HG02938 (cell line): ENCODE measurements around the gene ANKRD1.

Experiments
- ATAC-seq: cut with Tn5 transposase; IDR thresholded peaks from one replicate; pipeline ENCODE4 v1.9.1; 2021; ENCODE audit warnings: mild to moderate bottlenecking, moderate library complexity; ENCODE audit not compliant: unreplicated experiment

Gene ANKRD1

GRCh38 chr10:90936276-90936659, 15.4 kb upstream of the ANKRD1 start:
- ATAC-seq = no peak

GRCh38 chr10:90935581-90936275, 14.8 kb upstream of the ANKRD1 start:
- ATAC-seq = no peak

DNA sequence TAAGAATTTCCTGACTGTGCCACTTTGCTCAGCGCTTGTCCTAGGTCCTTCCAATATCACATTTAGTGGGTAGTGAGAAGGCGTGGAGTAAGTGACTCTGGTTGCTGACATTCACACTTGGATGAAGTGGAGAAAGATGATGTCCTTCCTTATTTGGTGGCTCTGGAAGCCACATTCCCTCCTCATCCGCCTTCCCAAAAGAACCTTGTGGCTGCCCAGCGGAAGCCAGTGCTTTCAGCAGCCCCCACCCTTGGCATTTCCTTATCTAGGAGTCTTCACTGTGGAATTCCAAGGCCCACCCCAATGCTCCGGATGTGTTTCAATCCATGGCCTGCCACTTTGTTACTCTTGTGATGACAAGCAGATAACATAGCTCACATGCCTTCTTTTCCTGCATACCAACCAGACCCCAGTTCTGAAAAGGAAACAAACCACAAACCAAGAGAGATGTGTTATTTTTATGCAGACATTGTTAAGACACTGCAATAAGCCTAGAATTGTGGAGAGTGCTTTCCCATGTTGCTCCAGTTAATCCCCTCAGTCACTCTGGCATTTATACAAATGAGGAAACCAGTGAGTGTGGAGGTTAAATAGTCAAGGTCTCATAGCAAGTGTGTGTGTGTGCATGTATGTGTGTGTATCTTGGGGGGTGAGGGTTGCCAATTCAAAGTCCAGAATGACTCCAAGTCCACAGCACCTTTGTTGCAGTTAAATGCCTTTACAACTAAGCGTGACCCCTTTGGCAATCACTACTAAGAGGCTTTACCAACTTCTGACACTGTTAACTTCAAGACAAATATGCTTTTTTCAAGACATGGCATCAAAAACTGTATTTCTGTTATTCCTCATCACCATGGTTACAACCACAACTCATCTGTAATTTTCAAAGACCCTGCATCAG, 10.3 kb upstream of the ANKRD1 start:
- ATAC-seq = no peak

DNA sequence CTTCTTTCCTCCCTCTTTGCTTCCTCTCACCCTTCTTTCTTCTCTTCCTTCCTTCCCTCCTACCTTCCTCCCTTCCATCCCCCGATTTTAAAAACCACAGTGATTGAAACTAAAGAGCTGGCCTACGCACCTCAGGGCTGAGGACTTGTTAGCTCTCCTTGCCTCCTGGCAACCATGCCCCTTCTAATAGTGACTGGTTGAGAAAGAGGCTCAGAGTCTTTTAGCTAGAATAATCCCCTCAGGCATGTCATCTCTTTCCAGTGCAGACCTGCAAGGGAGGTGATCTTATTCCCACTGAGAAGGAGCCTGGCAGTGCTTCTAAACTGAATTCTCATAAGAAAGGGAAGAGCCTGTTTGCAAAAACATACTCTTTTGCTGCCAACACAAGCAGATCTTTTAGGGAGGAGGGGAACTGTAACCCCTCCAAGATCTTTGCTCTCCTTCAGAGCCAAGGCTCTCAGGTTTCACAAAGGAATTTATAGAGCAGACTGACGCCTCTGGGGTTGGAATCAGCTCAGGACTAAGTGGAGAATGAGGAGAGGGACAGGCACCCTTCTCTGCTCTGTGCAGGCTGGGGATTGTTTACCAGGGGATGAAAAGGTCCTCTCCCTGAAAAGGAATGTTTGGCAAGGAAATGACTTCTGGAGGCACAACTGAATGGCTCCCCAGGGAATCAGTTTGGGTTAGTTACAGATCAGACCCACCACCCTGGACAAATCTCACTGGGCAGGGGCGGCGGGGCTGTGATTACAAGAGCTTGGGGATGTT, 9.4 kb upstream of the ANKRD1 start:
- no peak for ATAC-seq

GRCh38 chr10:90929179-90929578, 8.3 kb upstream of the ANKRD1 start:
- ATAC-seq = no peak

- ATAC-seq = no peak
These were observed 6.4 kb upstream of the ANKRD1 start for GRCh38 chr10:90927293-90927692.

- ATAC-seq = no peak
These were observed 4.5 kb upstream of the ANKRD1 start for GRCh38 chr10:90925079-90926029.

DNA sequence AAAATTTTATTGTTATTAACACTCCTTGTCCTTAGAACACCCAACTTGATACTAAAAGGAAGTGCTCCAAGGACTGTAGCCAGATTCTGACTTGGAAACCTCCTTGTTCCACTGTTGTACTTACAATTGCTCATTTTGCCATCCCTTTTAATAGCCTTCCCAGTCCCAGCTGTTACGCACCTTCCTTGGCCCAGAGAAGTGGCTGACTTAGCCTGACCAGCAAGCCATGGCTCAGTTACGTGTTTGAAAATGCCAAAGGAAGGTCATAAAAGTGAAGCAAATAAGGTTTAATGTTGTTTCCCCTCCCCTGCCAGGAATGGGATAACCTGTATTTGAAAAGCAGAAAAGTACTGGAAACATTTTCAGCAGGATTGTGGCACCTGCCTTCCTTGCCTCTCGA, 3.7 kb upstream of the ANKRD1 start:
- no peak for ATAC-seq

- no peak for ATAC-seq
These were observed 2.3 kb upstream of the ANKRD1 start for GRCh38 chr10:90923111-90923731.

GRCh38 chr10:90921906-90922305, 1.0 kb upstream of the ANKRD1 start:
- no peak for ATAC-seq

DNA sequence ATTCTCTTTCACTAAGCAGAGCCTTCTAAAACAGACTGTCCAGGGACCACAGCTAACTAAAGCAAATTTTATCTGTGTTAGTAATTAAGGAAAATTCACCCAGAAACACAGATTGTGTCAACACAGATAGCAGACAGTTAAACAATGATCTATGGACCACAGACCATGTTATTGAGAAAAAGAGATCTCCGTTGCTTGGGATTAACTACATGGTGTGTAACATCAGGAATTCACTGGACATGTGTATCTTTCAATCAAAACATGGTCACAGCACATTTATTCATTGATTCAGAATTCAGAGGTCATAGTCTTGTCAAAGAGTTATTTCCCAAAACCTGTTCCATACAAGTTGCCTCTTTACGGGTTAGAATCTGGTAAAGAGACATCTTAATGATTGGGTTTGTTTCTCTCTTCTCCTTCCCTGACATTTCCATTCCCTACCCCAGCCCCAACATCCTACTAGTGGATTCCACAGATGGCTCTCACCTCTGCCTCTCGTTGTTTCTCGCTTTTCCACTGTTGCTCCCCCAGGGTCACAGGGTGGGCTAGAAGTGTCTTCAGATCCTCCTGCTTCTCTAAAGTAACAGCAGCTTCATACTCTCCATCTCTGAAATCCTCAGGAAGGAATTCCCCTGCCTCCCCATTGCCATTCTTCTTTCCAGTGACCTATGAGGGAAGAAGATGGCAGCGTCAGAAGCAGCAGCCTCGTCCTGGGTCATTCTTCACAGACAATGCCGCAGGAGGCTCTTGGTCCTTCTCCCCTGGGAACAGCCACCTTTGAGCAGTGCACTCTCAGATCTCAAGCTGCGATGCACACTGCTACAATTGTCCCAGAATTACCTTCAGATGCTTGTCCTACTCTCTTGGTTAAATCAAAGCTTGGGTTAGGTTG, 958 bp downstream of the ANKRD1 start:
- no peak for ATAC-seq

DNA sequence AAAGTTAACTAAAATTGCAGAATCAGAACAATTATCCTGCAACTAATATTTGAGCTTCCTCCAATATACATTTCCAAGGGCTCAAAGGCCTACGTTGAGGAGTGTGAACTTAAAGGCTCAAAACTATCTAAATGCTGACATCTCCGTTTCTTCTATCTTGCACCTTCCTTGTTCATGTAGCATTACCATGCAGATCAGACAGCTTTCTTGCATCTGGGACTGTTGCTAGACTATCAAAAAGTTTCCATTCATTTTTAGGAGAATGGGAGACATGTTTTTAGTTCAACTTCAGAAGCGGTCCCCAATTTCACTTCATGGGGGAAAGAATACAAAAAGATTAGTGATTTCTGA, 2.9 kb downstream of the ANKRD1 start:
- no peak for ATAC-seq

DNA sequence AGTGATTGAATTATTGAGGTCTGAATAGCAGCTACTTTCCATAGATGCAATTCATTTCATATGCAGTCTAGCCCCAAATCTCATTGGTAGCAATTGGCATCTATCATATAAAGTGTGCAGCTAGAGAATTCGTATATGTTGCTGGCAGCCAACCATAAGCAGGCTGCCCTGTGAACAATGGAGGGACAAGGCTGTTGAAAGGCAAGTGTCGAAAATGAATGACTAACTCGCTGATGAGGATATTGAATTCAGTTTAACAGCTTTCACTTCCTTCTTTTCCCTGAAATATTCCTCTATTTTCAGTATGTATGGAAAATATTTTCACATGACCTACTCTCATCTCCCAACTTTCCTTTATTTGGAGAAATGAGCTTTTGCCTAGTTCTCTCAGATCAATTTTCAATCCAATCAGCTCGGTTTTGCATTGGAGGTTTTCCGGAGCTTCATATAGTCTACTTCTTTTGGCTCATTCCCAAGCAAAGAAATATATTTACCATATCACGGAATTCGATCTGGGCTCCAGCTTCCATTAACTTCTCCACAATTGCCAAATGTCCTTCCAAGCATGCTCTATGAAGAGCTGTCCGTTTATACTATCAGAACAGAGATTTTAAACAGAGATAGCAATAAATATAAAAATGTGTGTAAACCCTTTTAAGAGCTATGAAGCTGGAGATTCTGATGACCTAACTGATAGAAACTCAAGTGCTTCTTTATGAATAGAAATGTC, 3.5 kb downstream of the ANKRD1 start:
- ATAC-seq = no peak

DNA sequence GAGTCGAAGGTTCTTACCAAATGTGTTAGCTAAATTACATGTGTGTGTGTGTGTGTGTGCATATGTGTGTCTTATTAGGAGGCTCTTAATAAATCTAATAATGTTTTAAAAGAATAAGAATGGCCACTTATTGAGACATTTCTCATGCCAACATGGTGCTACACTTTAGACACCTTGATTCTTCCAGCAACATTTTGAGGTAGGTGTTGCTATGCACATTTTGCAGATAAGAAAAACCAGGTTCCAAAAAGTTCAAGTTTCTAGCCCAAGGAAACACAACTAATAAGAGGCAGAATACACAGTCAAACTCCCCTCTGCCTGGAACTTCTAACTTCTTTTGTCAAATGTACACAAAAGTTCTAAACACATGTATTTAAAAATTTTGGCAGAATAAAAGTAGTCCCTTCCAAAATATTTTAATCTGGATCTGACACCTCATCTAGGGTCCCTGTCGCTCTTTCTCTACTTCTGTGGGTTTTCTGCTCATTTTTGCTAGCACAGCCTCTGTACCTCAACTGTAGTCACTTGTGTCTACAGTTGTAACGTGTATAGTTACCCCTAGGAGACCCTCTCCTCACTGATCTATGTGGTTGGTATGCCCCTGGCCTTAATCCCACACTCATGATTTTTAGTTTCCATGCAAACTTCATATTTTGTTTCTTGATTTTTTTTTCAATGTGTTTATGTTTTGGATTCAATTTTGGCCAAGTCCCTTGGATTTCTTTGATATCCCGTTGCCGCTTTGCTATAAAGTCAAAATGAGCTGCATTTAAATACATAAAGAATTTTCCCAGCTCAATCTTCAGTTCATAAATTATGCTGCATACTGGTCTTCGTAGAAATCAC, 4.3 kb downstream of the ANKRD1 start:
- no peak for ATAC-seq

GRCh38 chr10:90915766-90916075, 5.2 kb downstream of the ANKRD1 start:
- ATAC-seq = no peak

- ATAC-seq = no peak
These were observed 5.7 kb downstream of the ANKRD1 start for GRCh38 chr10:90914992-90915765.
